ENCODE data around the gene AP4B1. TPM values are rescaled to one million over a fixed set of nuclear protein-coding genes. Genes with fewer than 3 reads are reported as not detected.

AP4B1 gene
- total RNA-seq, 1 experiment from 2014 or later, result 11.1 TPM

- no peak for DNase-seq (ENCODE audit: low read depth, low spot score)
- no peaks in the 10 kb centered on the region for H3K9me2 ChIP-seq (ENCODE audit: insufficient read depth)
- H3K27ac ChIP-seq (ENCODE audit: low read depth, low read length), result no peak overlapping the region
- H3K79me2 ChIP-seq (ENCODE audit: insufficient read depth, low read length), result no peaks in the 10 kb centered on the region
- ChIA-PET RAD21 (ENCODE audit: low non-redundant PET in 1 of 2, low total read pairs in 2 of 2, uncharacterized antibody in 2 of 2, unreplicated experiment in 2 of 2) (interaction anchor here in 1 of 2 experiments (0.9 kb wide), 1 partner anchor 48 kb away, joined by 3 read pairs; no protein-coding TSS in a partner anchor), CTCF (interaction anchor here (1.1 kb wide), 1 partner anchor 21 kb away, joined by 3 read pairs; no protein-coding TSS in a partner anchor), POLR2A (no interaction called here)
- no peaks in the 10 kb centered on the region for H3K9me3 ChIP-seq (ENCODE audit: control insufficient read depth in 1 of 2, insufficient read depth in 1 of 2, low read depth in 1 of 2, low read length in 2 of 2)
- no peak for ATAC-seq
- H3K36me3 ChIP-seq (ENCODE audit: control insufficient read depth in 1 of 2, insufficient read depth in 2 of 2, low read length in 2 of 2), result no peaks in the 10 kb centered on the region
- H3K27me3 ChIP-seq (ENCODE audit: insufficient read depth, low read length), result no peaks in the 10 kb centered on the region
- H3K4me3 ChIP-seq (replicated peaks in 1 of 2; ENCODE audit: low read depth in 1 of 2, low read length in 2 of 2), result no peak overlapping the region
- H3K4me1 ChIP-seq (ENCODE audit: control insufficient read depth in 1 of 2, insufficient read depth in 2 of 2, low read length in 2 of 2), result peaks cover 0 to 3% of the 10 kb centered on the region in 2 experiments; a peak in 1 of 4 replicates
- intact Hi-C loops (cut with micrococcal nuclease), result no loop called here
- H2AFZ ChIP-seq (ENCODE audit: low read depth, low read length, poor library complexity, severe bottlenecking), result no peak overlapping the region
- H3K4me2 ChIP-seq (ENCODE audit: low read length), result no peak overlapping the region
- no peaks in the 10 kb centered on the region for H4K20me1 ChIP-seq (ENCODE audit: insufficient read depth)
- no peak overlapping the region for H3K9ac ChIP-seq (ENCODE audit: low read length)
- TF ChIP-seq ATF3 (IDR thresholded peaks at IDR 0.05), result no peak
- TF ChIP-seq CEBPB (IDR thresholded peaks at IDR 0.05; ENCODE audit: low read depth), result no peak
- TF ChIP-seq MAX (IDR thresholded peaks at IDR 0.05), result no peak
- TF ChIP-seq ZBTB33 (IDR thresholded peaks at IDR 0.05; ENCODE audit: extremely low read depth, insufficient replicate concordance, low read length), result no peak
- TF ChIP-seq SRF (IDR thresholded peaks at IDR 0.05; ENCODE audit: low read depth), result no peak
- no peak for TF ChIP-seq ELF1 (IDR thresholded peaks at IDR 0.05; ENCODE audit: borderline replicate concordance, low read depth)
- no peak for TF ChIP-seq ZNF274 (IDR thresholded peaks at IDR 0.05; ENCODE audit: low read depth, low read length)
- no peak for TF ChIP-seq FOSL1 (IDR thresholded peaks at IDR 0.05; ENCODE audit: low read depth)
- TF ChIP-seq REST (IDR thresholded peaks at IDR 0.05; ENCODE audit: low read depth), result no peak
- TF ChIP-seq TCF7L2 (IDR thresholded peaks at IDR 0.05; ENCODE audit: borderline replicate concordance, extremely low read depth, insufficient read depth, insufficient read length), result no peak
- no peak for TF ChIP-seq SIN3A (IDR thresholded peaks at IDR 0.05; ENCODE audit: low read depth)
- TF ChIP-seq CBX3 (IDR thresholded peaks at IDR 0.05; ENCODE audit: low read depth), result no peak
- BruUV-seq (replicated peaks), result no TSS peak
Measured at GRCh38 chr1:113855630-113856400, 48.8 kb downstream of the AP4B1 start.
